ENCODE results near the gene ARPC2.
A peak's percentile ranks its signal among the peaks of the same experiment; 100 is the strongest.

DNA sequence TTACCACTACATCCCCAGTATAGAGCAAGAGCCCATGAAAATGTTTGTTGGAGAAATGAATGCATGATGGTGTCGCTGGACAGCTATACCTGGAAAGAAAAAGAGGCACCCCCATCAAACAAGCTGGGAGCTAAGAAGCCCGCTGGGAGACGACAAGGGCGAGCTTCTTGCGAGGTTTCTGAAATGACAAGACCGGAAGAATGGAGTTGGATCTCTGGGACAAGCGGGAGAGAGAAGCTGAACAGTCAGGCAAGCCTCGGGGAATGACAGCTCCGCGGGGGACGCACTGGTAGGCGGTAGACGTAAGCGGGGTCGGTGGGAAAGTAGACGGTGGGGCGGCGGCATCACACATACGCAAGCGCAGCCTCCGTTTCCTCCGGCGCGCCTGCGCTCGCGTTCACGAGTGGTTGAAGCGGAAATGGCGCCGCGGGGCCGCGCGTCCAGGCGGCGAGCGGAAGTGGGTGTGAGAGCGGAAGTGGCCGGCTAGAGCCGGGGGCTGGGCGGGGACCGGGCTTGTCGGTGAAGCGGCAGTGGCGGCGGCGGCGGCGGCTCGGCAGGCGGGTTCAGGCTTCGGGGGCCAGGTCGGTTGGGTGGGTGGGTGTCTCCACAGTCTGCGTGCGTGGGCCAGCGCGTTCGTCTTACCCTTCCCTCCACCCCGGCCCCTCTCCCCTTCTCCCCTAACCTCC is at the start of gene ARPC2:
- TF ChIP-seq, protein P1, sequence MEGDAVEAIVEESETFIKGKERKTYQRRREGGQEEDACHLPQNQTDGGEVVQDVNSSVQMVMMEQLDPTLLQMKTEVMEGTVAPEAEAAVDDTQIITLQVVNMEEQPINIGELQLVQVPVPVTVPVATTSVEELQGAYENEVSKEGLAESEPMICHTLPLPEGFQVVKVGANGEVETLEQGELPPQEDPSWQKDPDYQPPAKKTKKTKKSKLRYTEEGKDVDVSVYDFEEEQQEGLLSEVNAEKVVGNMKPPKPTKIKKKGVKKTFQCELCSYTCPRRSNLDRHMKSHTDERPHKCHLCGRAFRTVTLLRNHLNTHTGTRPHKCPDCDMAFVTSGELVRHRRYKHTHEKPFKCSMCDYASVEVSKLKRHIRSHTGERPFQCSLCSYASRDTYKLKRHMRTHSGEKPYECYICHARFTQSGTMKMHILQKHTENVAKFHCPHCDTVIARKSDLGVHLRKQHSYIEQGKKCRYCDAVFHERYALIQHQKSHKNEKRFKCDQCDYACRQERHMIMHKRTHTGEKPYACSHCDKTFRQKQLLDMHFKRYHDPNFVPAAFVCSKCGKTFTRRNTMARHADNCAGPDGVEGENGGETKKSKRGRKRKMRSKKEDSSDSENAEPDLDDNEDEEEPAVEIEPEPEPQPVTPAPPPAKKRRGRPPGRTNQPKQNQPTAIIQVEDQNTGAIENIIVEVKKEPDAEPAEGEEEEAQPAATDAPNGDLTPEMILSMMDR (IDR thresholded peaks at IDR 0.05 in 4 of 5, conservative IDR thresholded peaks at IDR 0.05 in 1 of 5), result peak; percentile 9 to 46 (median 42)
- TF ChIP-seq POLR2A (IDR thresholded peaks at IDR 0.05), result peak; percentile 92

All from gastrocnemius medialis (tissue), 4 donors.